HG03060 (cell line): Measurements from ENCODE around the gene SEL1L.
"Not testable (repeated sequence)": the region's sequence is repeated elsewhere in the genome, so short reads cannot be mapped to it uniquely, and the experiment has no call there.

Experiments used
- ATAC-seq: cut with Tn5 transposase; IDR thresholded peaks from one replicate; pipeline ENCODE4 v1.9.1; 2021; ENCODE audit warnings: low read depth, moderate number of reproducible peaks; ENCODE audit not compliant: unreplicated experiment

Gene SEL1L

DNA sequence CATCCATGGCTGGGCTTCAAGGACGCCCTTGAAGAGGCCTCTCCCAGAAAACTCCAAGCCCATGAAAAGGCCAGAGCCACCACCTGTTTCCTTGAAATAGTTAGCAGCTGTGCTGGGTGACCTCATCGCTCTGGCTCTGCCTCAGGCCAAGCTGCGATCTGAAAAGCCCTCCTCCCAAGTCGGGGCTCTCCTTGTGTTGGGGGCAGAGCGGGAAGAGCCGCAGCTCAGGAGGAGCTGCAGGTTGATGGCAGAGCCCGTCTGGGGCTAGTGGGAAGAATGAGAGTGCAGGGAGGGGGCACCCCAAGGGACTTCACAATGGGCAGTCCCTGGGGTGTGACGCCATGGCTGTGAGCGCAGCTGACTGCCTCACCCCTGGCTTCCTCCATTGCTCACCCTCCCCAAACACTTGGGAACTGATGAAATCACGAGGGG, 83.5 kb downstream of the SEL1L start:
- ATAC-seq = no peak

DNA sequence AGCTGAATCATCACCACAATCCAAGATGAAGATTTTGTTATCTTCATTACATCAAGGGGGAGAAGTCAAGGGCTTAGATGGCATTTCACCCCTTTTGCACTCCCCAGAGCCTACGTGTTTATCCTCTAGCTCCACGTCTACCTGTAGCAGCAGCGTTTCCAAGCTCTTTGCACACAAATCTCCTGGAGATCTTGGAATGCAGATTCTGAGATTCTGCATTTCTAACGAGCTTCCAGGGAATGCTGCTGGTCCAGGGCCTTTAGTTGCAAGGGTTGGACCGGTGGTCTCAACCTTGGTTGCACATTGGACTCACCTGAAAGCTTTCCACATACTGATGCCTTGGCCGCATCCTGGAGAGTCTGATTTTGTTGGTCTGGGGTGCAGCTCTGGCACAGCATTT, 84.1 kb downstream of the SEL1L start:
- no peak for ATAC-seq

DNA sequence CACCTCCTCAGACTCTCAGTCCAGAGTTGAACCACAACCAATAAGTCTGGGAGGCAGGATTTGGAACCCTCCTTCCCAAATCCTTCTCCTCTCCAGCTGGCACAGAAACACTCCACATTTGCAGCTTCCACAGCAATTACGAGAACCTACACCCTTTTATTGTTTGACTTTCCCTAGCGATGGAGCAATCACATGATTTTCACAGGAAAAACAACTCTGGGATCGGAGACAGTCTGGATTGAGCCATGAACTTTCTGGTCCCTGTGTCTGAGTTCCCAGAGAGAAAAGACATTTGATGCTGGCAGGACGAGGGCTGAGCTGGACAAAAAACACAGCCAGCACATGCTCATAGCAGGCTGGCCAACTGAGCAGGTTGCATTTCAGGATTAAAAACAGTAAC, 84.5 kb downstream of the SEL1L start:
- no peak for ATAC-seq

DNA sequence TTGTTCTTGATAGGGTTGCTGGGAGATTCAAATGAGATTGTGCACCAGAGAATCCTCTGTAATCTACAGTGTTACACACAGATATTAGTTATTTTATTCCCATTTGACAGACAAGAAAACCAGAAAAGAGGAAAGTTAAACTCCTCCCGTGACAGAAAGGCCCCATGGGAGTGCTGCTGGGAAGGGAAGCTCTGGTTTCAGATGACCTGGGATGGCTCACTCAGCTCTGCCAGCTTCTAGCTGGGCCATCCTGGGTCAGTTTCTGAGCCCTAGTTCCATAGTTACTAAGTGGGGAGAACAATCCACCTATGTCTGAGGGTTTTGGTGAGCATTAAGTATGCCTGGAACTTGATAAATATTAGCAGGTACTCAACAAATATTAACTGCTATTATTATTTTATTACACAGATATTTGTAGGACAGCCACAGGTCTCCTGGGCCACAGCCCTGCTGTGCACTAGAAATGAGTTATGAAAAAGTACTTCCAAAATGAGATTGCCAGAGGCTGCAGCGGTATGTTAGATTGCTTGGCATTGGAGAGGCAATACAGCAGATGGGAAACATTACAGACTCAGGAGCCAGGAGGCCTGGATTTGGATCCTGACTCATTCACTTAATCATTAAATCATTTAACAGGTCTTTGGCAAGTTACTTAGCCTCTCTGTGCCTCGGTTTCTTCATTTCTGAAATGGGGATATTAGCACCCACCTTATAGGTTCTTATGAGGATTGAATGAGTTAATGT, 86.5 kb downstream of the SEL1L start:
- ATAC-seq = no peak

DNA sequence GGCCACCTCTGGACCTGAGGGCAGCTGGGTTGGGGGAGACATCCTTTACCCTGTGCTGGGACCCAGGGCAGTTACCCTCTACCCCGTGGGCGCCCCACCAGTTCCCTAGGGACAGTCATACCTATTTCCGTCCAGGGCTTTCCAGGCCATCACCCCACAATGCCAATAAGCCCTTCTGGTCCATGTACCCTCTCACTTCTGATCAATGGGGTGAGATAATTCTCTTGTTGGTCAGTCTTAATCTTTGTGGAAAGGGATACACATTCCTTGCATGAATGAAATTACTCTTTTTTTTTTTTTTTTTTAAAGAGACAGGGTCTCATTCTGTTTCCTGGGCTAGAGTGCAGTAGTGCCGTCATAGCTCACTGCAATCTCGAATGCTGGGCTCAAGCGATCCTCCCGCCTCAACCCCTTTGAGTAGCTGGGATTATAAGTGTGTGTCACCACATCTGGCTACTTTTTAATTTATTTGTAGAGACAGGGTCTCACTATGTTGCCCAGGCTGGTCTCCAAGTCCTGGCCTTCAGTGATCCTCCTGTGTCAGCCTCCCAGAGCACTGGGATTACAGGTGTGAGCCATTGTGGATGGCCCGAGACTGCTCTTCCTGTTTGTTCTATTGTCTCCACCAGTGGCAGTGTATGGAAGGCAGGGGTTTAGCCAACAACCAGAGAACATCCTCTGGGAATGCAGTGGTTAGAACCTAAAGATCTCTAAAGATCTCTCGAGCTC, 87.2 kb downstream of the SEL1L start:
- no peak for ATAC-seq

DNA sequence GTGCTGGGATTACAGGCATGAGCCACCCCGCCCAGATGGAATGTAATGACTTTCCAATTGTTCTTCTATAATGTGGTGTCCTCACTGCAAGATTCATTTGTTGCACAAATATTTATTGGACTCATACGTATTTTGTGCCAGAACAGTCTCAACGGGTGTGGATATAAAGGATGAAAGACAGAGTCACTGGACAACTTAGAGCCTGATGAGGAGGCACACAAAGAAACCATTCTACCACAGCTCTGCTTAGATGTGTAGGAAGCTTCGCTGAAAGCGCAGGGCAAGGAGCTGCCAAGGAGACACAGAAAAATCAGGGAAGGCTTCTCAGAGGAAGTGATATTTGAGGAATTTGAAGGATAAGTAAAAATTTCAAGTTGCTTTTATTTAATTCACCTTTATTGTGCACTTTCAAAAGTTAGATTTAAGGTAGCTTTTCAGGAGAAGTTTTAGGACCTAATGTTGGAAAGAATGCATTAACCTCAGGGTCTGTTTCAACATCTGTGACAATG, 92.0 kb downstream of the SEL1L start:
- ATAC-seq = no peak

DNA sequence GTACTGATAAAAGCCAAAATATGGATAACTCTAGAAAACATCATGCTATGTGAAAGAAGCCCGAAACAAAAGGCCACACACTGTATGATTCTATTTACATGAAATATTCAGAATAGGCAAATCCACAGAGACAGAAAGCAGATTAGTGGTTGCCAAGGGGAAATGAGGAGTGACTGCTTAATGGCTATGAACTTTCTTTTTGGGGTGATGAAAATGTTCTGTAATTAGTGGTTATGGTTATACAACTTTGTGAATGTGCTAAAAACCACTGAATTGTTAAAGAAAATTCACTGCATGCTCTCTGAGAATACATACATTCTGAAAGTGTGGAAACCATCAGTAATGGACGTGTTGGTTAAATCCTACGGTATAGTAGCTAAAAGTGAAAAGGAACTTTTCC, 93.6 kb downstream of the SEL1L start:
- no peak for ATAC-seq

DNA sequence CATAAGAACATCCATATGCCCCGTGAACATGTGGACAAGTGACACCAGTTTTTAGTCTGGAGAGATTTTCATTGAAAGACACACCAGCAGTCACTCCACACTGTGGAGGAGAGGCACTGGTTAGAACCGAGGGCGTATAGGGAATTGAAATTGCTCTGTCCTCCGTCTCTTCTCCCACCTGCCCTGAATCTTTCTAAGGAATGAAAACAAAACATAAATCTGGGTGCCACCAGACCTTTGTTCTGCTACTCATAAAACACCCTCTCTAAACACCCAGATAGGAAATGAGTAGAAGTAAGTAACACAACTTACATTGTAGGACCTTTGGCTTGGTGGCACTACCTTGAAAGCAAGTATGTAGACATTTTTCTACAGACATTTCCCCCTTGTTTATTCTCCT, 96.4 kb downstream of the SEL1L start:
- no peak for ATAC-seq

DNA sequence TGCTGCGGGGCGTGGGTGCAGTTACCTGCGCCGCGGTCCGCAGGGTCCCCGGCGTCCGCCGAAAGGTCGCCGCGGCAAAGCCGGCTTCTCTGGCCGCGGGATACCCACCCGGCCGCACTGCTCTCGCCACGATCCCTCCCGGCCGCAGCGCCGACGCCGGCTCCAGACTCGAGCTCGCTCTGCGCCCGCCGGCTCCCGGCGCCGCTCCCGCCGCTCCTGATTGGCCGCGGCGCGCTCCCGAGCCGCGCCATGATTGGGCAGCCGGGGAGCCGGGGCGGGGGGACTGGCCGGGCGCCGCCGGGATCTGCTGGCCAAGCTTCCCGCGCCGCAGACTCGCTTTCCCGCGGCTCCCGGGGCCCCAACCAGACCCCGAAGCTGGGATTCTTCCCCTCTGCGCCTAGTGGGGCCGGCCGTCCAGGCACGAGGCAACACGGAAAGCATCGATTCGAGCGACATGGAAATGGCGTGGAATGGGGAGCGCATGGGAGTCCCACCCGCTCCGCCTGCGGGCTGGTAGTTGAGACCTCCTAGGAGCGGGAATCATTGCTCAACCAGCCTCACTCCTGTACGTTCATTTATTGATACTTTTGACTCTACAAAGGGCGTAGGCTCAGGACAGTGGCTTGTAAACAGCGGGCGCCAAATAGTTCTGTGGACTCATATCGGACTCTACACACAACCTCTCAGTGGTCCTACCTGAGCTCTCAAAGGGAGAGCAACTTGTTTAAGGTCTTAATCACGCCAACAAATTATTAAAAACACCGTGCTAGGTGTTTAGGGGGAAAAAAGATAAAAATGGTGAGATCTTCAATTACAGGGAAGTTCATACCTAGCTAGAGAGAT, 97.1 kb downstream of the SEL1L start:
- no peak for ATAC-seq

DNA sequence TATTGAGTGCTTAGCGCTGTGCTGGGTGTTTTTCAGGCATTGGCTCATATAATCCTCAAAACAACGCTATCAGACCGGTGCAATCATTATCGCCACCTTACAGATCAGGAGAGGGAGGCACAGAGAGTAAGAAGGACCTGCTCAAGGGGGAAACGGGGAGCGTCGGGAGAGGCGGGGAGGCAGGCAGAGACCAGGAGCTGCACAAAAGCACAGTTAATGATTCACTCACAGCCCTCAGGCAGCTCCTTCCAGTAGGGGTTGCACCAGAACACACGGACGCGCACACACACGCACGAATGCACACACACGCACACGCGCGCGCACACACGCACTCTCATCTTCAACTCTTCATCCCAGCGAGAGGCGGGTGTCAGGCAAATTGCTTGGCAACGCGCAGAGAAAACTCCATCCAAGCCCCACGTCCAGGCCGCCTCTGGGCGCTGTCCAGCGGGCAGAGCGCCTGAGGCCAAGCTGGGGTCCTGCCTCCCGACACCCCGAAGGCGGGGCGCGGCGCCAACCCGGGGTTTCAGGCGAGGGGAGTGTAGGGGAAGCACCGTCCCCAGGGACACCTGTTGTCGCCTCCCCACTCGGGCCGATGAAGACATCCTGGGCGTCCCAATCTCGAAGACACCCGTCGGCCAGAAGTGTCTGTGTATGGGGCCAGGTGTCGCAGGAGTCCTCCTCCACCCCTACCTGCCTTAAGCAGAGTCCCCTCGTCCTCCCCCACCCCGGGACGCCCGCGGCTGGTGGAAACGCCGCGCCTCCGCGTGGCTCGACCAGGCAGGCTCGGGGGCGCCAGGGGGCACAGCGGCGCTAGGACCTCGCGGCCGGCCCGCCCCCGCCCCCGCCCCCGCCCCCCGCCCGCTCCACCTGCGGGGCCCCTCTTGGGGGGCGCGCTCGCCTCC, 98.0 kb downstream of the SEL1L start:
- no peak for ATAC-seq

DNA sequence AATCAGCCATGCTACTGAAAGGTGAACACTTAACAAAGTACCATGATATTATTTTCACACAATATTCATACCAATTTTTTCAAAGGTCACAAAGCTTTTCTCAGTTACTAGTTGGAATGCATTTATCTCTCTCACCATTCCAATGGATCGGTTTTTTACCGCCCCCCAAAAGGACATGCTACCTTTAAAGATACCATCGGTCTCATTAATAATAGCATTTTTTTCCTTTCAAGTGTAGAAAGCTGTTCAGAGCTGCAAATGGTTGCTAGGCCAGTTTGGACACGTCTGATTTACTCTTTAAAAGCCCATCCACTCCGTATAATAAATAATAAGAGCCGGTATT, 98.6 kb downstream of the SEL1L start:
- ATAC-seq = no peak

DNA sequence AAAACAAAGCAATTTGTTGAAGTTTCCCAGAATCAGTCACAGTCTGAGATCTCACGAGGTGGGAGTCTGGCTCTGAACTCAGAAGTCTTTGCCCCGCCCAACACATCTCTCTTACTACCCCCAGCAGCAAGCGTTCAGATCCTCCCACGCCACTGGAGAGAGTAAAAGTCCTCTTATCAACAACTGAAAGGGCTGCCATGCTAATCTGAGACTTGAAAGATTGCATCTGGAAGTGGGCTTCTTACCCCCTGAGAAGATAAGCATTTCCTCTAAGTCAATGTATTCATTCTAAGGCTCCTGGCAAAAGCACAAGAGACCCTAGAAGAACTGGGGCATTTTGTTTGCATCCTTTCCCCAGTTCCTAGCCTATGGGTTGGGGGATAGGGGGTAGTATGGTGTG, 99.4 kb downstream of the SEL1L start:
- ATAC-seq = no peak

DNA sequence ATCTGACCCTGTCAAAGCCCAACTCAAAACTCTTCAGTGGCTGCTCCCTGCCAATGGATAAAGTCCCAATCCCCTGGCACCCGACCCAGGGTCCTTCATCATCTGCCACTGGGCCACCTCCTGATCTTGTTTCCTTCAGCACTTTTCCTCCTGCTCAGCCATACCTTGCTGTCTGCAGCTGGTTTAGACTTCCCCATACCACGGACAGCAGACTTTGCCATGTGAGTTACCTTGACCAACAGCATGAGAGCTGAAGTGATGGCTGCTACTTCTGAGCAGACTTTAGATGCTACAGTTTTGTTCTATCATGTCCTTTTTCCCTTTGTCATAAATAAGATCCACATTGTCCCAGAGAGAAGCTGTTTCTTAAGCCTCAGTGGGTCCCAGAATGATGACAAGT, 100.3 kb downstream of the SEL1L start:
- no peak for ATAC-seq

DNA sequence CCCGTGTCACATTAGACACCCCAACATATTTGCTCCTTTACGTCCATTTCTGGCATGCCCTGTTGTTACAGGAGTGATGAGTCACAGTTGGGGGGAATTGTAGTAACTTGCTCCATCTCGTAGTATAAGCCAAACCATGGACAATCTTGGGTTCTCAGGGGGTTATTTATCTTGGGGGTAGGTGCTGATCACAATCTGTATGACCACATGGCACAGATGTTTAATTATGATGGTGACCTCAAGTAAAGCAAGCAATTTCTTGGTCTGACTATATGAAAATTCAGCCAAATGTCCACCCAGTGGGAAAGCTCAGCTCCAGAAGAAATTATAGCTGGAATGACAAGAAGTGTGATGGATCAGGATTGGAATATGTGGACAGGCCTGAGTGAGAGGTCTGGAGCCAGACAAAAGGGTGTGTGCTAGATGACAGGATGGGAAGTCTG, 101.4 kb downstream of the SEL1L start:
- ATAC-seq = no peak

DNA sequence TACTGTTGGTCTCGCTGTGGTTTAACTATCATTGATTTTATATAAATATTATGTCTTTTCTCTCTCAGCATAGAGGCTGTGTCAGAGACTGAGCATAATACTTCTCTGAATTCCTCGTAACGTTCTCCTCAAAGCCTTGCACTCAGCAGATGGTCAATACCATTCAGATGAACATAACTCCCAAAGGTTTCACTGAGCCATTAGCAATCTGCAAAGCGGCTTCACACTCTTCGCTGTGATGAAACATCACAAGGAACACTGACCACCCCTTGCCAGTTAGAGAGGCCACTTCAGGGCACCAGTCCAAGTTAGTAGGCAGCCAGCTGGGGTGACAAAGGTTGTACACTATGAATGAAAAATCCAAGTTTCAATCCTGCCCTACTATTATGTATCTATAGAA, 103.4 kb downstream of the SEL1L start:
- ATAC-seq = no peak

DNA sequence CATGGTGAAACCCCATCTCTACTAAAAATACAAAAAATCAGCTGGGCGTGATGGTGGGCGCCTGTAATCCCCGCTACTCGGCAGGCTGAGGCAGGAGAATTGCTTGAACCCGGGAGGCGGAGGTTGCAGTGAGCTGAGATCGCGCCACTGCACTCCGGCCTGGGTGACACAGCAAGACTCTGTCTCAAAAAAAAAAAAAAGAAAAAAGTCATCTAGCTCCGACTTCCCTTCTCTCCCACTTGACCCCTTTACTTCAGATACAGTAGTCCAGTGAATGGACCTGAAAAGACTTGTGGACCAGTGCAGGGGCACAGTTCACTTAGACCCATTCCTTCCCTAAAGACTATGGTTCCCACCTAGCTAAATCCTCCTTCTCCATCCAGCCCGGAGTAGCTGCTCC, 103.9 kb downstream of the SEL1L start:
- ATAC-seq = not testable (repeated sequence)

DNA sequence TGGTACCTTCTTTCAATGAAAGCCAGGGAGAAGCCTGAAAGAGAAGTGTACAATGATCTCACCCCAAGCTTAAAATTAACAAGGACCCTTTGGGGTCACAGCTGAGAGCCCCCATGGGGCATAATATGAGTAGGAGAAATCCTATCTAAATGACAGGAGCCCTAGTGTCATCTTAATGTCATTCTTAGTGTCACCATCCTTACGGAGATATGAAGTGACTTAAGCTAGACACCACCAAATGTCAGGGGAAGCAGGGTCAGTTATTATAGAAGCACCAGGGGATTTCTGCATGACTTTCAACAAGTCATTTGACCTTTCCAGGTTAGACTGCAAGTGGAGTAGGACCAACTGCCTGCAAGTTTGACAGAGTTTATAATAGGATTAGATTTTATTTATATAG, 104.6 kb downstream of the SEL1L start:
- no peak for ATAC-seq

DNA sequence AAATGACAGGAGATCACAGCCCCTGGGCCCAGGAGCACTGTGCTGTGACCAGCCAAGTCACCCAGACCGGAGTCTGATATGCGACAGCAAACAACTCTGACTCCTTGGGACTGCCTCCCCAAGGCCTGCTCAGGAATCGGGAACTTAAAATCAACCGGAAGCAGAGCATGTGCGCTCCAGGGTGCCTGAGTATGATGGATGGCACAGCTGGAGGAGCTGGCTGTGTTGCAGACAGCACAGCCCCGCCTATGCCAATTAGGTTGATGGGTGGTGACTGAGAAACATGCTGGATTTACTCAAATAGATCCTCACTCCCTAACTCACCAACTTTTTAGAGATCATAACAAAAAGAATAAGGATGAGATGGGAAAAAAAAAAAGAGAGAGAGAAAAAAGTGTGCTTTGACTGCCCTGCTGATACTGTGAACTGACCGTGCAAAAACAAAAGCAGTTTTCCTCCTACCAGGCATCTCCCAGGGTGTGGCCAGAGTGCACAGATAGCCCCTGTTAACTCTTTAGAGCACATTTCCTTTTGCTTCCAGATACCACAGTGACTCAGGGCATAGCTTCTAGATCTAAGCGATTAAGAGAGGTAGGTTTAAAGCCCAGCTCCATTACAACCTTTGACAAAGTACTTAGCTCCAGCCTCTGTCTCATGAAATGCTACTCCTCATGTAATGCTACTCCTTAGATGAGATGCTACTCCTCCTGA, 106.2 kb downstream of the SEL1L start:
- no peak for ATAC-seq

DNA sequence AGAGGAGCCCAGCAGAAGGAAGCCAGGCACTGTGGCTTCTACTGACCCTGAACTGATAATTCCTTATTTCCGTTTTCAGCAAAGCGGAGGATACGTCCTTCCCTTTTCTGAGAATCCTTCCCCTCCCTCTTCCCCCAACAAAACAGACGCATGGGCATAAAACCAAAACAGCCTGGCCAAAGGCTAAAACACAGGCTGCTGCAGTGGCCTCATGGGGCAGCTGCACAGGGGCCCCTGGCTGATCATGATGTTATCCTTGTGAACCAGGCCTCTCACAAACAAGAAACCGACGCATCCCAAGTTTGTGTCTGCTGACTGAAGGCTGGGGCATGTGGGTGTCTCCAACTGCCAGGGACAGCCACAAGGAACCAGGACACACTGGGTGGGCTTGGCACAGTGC, 110.1 kb downstream of the SEL1L start:
- ATAC-seq = no peak
